Pons (tissue), 1 donor: Measurements from ENCODE around the gene CARHSP1.
"Not testable (repeated sequence)": the region's sequence is repeated elsewhere in the genome, so short reads cannot be mapped to it uniquely, and the experiment has no call there.

Experiments used
- DNase-seq: peaks from one replicate; pipeline ENCODE4 v3.0.0-alpha.2; 2016; ENCODE audit warnings: low spot score

Gene CARHSP1

DNA sequence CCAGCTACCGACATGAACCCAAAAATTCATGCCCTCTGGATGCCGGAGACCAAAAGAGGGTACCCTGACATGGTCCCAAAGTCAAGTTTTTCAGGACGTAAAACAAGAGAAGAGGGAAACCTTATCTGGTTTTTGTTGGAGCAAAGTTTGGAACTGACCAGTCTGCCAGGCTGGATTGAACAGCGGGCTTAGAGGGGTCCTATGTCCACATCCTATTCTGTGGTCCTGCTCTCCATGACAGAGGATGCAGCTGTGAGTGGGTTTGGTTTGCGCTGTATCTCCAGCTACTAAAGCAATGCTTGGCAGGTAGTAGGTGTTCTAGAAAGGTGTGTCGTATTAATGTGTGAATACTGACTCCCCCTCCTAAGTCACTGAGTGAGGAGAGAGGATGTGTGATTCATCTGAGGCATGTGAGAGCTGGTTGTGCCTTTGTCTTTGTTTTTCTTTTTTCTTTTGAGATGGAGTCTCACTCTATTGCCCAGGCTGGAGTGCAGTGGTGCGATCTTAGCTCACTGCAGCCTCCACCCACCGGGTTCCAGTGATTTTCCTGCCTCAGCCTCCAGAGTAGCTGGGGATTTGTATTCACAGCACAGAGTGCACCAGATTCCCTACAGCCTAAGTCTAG, 40.2 kb downstream of the CARHSP1 start:
- no peak for DNase-seq

- DNase-seq = no peak
Observed at GRCh38 chr16:8826278-8826879, 42.4 kb downstream of the CARHSP1 start.

GRCh38 chr16:8822403-8822802, 46.4 kb downstream of the CARHSP1 start:
- no peak for DNase-seq

GRCh38 chr16:8819411-8820034, 49.3 kb downstream of the CARHSP1 start:
- no peak for DNase-seq

GRCh38 chr16:8818504-8819270, 50.1 kb downstream of the CARHSP1 start:
- DNase-seq = no peak

DNA sequence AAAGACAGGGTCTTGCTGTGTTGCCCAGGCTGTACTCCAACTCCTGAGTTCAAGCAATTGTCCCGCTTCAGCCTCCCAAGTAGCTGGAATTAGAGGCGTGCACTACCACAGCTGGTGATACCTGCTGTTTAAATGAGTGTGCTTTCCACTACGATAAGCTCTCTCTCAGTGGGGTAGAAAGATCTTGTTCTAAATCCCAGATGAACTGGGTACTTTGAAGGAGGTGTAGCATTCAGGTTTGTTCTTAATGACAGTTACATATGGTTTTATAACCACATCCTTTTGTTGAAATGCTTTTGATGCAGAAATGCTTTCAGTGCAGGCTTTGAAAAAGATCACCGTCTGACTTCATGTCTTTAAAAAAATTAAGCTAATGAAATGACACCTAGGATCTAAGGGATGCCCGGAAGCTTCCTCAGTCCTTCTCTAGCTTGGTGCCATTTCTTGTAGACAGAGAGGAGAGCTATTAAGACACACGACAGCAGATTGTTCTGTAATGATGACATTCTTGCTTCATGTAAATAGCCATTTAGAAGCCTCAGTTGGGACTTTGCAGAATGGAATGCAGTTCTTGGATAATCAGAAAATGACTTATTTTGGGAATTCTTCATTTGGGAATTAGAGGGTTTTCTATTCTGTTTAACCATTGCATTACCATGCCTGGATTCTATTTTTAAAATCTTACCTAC, 51.7 kb downstream of the CARHSP1 start:
- DNase-seq = no peak

DNA sequence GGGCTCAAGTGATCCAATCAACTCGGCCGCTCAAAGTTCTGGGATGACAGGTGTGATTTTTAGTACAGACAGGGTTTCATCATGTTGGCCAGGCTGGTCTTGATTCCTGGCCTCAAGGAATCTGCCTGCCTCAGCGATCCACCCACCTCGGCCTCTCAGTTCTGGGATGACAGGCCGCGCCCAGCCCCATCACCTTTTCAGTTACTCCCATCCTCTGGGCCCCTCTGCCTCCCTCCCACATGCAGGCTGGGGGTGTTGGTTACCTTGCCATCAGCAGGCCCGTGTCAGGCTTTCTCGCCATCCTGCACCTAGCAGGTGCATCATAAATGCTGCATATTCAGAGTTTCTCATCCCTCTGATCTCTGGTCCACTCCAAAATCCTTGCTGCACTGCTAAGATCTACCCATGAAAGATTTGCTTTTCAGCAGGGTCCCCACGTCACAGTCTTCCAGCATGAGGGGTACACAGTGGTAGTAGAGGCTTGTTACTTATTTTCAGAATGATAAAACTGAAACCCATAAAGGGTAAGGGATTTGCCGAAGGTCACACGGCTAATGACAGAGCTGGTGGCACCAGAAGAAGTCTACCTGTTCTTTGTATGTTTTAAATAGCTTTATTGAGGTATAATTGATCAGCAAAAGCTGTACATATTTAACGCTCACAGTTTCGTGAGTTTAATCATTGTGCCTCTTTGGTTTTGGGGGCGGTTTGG, 54.6 kb downstream of the CARHSP1 start:
- no peak for DNase-seq

- DNase-seq = no peak
Observed at GRCh38 chr16:8812162-8812843, 56.5 kb downstream of the CARHSP1 start.

DNA sequence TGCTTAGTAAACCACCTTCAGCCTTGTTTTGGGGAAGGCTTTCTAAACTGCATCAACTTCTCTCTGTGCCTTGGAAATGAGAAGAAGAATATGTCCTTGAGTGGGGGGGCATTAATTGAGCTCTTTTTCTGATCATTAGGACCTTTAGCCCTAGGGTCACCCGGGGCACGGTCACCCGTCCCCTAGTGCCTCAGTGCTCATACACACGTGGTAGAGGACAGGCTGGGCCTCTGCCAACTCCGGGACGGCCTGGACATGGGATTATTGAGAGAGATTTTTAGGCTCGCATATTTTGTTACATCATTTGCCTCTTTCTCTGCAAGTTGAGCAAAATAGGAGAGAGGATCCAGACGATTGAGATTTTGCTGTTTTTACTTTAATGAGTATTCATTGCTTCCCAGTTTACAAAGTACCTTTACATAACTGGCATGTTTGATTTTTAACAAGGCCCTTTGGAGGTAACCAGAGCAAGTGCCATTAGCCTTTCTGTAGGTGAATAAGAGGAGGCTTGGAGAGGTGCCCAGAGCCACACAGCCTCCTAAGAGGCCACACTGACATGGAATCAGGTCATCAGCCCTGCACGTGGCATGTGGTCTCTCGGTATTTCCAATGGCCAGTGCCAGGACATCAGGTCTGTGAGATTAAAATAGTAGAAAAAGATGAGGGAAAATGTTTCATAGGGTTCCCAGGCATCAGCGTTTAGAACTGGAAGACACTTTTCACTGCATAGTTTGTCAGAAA, 60.0 kb downstream of the CARHSP1 start:
- DNase-seq = no peak

DNA sequence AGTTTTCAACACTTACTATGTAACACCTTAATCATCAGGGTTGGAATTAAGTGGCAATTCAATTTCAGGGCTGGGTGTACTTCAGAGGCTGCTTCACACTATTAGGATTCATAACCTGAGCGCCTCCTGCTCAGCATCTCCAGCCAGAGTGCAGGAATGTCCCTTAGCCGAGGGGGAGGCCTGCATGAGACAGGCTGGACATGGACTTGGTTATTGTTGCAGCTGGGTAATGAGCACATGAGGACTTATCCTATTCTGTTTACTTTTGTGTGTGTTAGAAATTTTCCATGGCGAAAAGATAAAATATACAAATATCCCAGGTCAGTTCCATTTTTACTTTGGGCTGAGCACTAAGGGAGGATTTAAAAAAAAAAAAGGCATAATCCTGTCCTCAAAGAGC, 60.8 kb downstream of the CARHSP1 start:
- DNase-seq = no peak

DNA sequence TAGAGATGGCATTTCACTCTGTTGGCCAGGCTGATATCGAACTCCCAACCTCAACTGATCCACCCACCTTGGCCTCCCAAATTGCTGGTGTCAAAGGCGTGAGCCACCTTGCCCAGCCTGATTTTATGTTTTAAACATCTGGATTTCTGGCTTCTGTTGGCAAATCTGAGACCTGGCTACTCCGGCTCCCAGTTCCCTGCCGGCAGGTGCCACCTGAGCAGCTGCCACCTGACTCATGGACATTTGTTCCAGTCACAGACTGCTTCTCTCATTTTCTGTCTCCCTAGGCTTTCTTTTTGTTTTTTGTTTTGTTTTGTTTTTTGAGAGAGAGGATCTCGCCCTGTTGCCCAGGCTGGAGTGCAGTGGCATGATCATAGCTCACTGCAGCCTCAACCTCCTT, 61.6 kb downstream of the CARHSP1 start:
- no peak for DNase-seq

GRCh38 chr16:8806272-8806983, 62.4 kb downstream of the CARHSP1 start:
- no peak for DNase-seq

GRCh38 chr16:8804313-8804712, 64.5 kb downstream of the CARHSP1 start:
- no peak for DNase-seq

GRCh38 chr16:8803733-8804132, 65.1 kb downstream of the CARHSP1 start:
- DNase-seq = not testable (repeated sequence)
